HepG2 (cell line): Measurements from ENCODE around the gene GPR158. TPM values are rescaled to one million over a fixed set of nuclear protein-coding genes. Genes with fewer than 3 reads are reported as not detected.

Experiments
- ARNT2 ChIP-seq: sonication (generic); formaldehyde crosslinking; IDR thresholded peaks from 2 replicates; pipeline ENCODE4 v1.8.0; 2022; ENCODE audit warnings: mild to moderate bottlenecking, low read depth, missing genetic modification reagents, moderate library complexity
- CHCHD3 ChIP-seq: sonication (generic); formaldehyde crosslinking; IDR thresholded peaks from 2 replicates; pipeline ENCODE4 v1.8.0; 2022; ENCODE audit warnings: mild to moderate bottlenecking, missing genetic modification reagents, moderate library complexity
- IRX3 ChIP-seq: sonication (generic); formaldehyde crosslinking; IDR thresholded peaks from 2 replicates; pipeline ENCODE4 v1.8.1; 2023; ENCODE audit warnings: mild to moderate bottlenecking, low read depth, missing genetic modification reagents, borderline replicate concordance
- KDM4B ChIP-seq: sonication (generic); formaldehyde crosslinking; IDR thresholded peaks from 2 replicates; pipeline ENCODE4 v1.4.0; 2020; ENCODE audit warnings: missing genetic modification reagents
- KLF15 ChIP-seq: sonication (generic); formaldehyde crosslinking; IDR thresholded peaks from 2 replicates; pipeline ENCODE4 v1.8.1; 2023; ENCODE audit warnings: borderline replicate concordance, mild to moderate bottlenecking, inconsistent platforms, missing genetic modification reagents, mixed read lengths
- MTF1 ChIP-seq: sonication (generic); formaldehyde crosslinking; IDR thresholded peaks from 2 replicates; pipeline ENCODE4 v1.5.0; 2020; ENCODE audit warnings: missing genetic modification reagents
- MXI1 ChIP-seq: IDR thresholded peaks from 3 replicates; pipeline ENCODE4 v1.6.1; 2012; ENCODE audit warnings: low read depth, low read length, inconsistent platforms, borderline replicate concordance
- NAIF1 ChIP-seq: sonication (generic); formaldehyde crosslinking; IDR thresholded peaks from 2 replicates; pipeline ENCODE4 v1.5.0; 2020; ENCODE audit warnings: mild to moderate bottlenecking, missing genetic modification reagents, borderline replicate concordance
- NONO ChIP-seq, 2 experiments: fragments of 450-650 bp in 1 of 2; sonication (generic) in 1 of 2; formaldehyde crosslinking in 1 of 2; IDR thresholded peaks in 1 of 2; conservative IDR thresholded peaks in 1 of 2; 2 replicates each; pipeline versions ENCODE4 v1.6.1 to v1.8.0; 2017 to 2022; ENCODE audit warnings: mild to moderate bottlenecking in 1 of 2, missing genetic modification reagents in 1 of 2, moderate library complexity in 1 of 2
- SNRNP70 ChIP-seq: fragments of 200-400 bp; formaldehyde crosslinking; IDR thresholded peaks from 2 replicates; pipeline ENCODE4 v1.6.1; 2017; ENCODE audit warnings: mild to moderate bottlenecking, low read depth, low read length, moderate library complexity
- TBX2 ChIP-seq: sonication (generic); formaldehyde crosslinking; IDR thresholded peaks from 2 replicates; pipeline ENCODE4 v1.5.0; 2020; ENCODE audit warnings: missing genetic modification reagents, mild to moderate bottlenecking, borderline replicate concordance
- ZNF3 ChIP-seq: IDR thresholded peaks from 2 replicates; pipeline ENCODE4 v1.7.0; 2017; ENCODE audit warnings: inconsistent platforms
- ZNF335 ChIP-seq: sonication (generic); formaldehyde crosslinking; IDR thresholded peaks from 2 replicates; pipeline ENCODE4 v1.4.0; 2020; ENCODE audit warnings: missing genetic modification reagents
- ZNF883 ChIP-seq: sonication (generic); formaldehyde crosslinking; IDR thresholded peaks from 2 replicates; pipeline ENCODE4 v1.5.1; 2020; ENCODE audit warnings: mild to moderate bottlenecking, missing genetic modification reagents; ENCODE audit errors: not compliant biosample characterization
- polyA plus RNA-seq, 8 experiments: library from polyadenylated mRNA; depleted of rRNA in 3 of 8; stranded (reverse) in 7 of 8; unstranded in 1 of 8; fragments of >200 nt; fragmentation: Illumina TruSeq in 4 of 8; extraction: Trizol in 4 of 8; gene quantifications; 2 replicates each; pipeline versions ENCODE4 v1.2.1 to v1.2.3, GENCODE V29; 2011 to 2016; ENCODE audit warnings: low read depth in 4 of 8, missing spikeins in 1 of 8, mixed read lengths in 1 of 8; ENCODE audit not compliant: insufficient read depth in 1 of 8
- total RNA-seq, 5 experiments: library from RNA; depleted of rRNA; stranded (reverse); fragments of >200 nt; fragmentation: Illumina TruSeq; extraction: Trizol; gene quantifications; 2 replicates each; pipeline ENCODE4 v1.2.3, GENCODE V29; 2016; ENCODE audit warnings: low read depth in 1 of 5
- TF ChIP-seq, protein P1 (sequence below): sonication (generic); formaldehyde crosslinking; conservative IDR thresholded peaks from 2 replicates; pipeline ENCODE4 v1.8.0; 2022; ENCODE audit warnings: mild to moderate bottlenecking, moderate library complexity, missing genetic modification reagents
- TF ChIP-seq, protein P2 (sequence below): sonication (generic); formaldehyde crosslinking; IDR thresholded peaks from 2 replicates; pipeline ENCODE4 v1.4.0; 2020; ENCODE audit warnings: missing genetic modification reagents
- TF ChIP-seq, protein P3 (sequence below): sonication (generic); formaldehyde crosslinking; IDR thresholded peaks from 2 replicates; pipeline ENCODE4 v1.4.0; 2020; ENCODE audit warnings: missing genetic modification reagents

Gene GPR158
- total and polyA plus RNA-seq, 2 of the 13 experiments (the other 11 are each of a cell fraction or from before 2014, with no cell fraction given): not detected

DNA sequence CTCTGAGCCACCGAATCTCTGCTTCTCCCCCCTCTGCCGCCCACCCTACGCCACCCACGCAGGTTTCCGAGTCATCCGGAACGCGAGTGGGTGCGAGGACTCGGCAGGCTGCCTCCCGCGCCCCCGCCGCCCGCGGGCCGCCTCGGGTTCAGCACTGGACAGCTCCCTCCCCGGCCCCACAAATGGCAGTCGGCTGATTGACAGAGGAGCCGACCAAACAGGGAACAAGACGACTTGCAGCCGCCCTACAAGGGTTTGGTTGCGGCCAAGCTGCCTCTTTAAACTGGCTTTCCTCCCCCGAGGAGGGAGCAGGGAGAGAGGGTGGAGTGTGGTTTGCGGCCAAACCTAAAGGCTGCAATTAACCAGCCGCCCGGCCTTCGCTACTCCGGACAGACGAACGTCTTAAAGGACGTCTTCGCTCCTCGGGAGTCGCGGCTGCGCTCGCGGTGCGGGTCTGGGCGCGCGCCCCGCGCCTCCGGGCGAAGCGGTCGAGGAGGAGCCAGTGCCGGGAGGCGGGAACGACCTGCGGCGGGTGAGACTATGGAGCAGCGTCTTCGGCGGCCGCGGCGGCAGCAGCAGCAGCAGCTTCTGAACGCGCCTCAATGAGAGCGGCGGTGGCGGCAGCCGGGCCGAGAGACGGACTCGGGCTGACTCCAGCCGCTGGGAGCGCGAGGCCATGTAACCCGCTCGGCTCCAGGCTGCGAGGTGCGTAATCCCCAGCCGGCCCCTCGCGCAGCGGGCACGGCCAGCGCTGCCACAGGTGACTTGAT lies at the start of gene GPR158 (continued):
- TF ChIP-seq ARNT2 (CRISPR knock-in tag) (peak; percentile 73), IRX3 (CRISPR knock-in tag) (peak; percentile 79; the same call in 1 of the 2 replicates), MTF1 (peak; percentile 81; the same call in 1 of the 2 replicates), NAIF1 (CRISPR knock-in tag) (0 out of 2 replicates have a peak, but pooled peaks have one; percentile 33), ZNF883 (CRISPR knock-in tag) (no peak), ZNF3 (CRISPR knock-in tag) (no peak), ZNF335 (0 out of 2 replicates have a peak, but pooled peaks have one; percentile 22), MXI1 (no peak), SNRNP70 (no peak), NONO (IDR thresholded peaks at IDR 0.05) (no peak), NONO (CRISPR knock-in tag; conservative IDR thresholded peaks at IDR 0.05) (0 out of 2 replicates have a peak, but pooled peaks have one; percentile 19), KDM4B (0 out of 2 replicates have a peak, but pooled peaks have one; percentile 65), TBX2 (CRISPR knock-in tag) (peak; percentile 45; the same call in 1 of the 2 replicates), KLF15 (CRISPR knock-in tag) (peak; percentile 83; the same call in 1 of the 2 replicates), CHCHD3 (CRISPR knock-in tag) (0 out of 2 replicates have a peak, but pooled peaks have one; percentile 54)
- TF ChIP-seq, protein P1, sequence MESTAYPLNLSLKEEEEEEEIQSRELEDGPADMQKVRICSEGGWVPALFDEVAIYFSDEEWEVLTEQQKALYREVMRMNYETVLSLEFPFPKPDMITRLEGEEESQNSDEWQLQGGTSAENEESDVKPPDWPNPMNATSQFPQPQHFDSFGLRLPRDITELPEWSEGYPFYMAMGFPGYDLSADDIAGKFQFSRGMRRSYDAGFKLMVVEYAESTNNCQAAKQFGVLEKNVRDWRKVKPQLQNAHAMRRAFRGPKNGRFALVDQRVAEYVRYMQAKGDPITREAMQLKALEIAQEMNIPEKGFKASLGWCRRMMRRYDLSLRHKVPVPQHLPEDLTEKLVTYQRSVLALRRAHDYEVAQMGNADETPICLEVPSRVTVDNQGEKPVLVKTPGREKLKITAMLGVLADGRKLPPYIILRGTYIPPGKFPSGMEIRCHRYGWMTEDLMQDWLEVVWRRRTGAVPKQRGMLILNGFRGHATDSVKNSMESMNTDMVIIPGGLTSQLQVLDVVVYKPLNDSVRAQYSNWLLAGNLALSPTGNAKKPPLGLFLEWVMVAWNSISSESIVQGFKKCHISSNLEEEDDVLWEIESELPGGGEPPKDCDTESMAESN: peak; percentile 67; the same call in 1 of the 2 replicates
- TF ChIP-seq, protein P2, sequence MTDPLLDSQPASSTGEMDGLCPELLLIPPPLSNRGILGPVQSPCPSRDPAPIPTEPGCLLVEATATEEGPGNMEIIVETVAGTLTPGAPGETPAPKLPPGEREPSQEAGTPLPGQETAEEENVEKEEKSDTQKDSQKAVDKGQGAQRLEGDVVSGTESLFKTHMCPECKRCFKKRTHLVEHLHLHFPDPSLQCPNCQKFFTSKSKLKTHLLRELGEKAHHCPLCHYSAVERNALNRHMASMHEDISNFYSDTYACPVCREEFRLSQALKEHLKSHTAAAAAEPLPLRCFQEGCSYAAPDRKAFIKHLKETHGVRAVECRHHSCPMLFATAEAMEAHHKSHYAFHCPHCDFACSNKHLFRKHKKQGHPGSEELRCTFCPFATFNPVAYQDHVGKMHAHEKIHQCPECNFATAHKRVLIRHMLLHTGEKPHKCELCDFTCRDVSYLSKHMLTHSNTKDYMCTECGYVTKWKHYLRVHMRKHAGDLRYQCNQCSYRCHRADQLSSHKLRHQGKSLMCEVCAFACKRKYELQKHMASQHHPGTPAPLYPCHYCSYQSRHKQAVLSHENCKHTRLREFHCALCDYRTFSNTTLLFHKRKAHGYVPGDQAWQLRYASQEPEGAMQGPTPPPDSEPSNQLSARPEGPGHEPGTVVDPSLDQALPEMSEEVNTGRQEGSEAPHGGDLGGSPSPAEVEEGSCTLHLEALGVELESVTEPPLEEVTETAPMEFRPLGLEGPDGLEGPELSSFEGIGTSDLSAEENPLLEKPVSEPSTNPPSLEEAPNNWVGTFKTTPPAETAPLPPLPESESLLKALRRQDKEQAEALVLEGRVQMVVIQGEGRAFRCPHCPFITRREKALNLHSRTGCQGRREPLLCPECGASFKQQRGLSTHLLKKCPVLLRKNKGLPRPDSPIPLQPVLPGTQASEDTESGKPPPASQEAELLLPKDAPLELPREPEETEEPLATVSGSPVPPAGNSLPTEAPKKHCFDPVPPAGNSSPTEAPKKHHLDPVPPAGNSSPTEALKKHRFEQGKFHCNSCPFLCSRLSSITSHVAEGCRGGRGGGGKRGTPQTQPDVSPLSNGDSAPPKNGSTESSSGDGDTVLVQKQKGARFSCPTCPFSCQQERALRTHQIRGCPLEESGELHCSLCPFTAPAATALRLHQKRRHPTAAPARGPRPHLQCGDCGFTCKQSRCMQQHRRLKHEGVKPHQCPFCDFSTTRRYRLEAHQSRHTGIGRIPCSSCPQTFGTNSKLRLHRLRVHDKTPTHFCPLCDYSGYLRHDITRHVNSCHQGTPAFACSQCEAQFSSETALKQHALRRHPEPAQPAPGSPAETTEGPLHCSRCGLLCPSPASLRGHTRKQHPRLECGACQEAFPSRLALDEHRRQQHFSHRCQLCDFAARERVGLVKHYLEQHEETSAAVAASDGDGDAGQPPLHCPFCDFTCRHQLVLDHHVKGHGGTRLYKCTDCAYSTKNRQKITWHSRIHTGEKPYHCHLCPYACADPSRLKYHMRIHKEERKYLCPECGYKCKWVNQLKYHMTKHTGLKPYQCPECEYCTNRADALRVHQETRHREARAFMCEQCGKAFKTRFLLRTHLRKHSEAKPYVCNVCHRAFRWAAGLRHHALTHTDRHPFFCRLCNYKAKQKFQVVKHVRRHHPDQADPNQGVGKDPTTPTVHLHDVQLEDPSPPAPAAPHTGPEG (CRISPR knock-in tag): no peak
- TF ChIP-seq, protein P3, sequence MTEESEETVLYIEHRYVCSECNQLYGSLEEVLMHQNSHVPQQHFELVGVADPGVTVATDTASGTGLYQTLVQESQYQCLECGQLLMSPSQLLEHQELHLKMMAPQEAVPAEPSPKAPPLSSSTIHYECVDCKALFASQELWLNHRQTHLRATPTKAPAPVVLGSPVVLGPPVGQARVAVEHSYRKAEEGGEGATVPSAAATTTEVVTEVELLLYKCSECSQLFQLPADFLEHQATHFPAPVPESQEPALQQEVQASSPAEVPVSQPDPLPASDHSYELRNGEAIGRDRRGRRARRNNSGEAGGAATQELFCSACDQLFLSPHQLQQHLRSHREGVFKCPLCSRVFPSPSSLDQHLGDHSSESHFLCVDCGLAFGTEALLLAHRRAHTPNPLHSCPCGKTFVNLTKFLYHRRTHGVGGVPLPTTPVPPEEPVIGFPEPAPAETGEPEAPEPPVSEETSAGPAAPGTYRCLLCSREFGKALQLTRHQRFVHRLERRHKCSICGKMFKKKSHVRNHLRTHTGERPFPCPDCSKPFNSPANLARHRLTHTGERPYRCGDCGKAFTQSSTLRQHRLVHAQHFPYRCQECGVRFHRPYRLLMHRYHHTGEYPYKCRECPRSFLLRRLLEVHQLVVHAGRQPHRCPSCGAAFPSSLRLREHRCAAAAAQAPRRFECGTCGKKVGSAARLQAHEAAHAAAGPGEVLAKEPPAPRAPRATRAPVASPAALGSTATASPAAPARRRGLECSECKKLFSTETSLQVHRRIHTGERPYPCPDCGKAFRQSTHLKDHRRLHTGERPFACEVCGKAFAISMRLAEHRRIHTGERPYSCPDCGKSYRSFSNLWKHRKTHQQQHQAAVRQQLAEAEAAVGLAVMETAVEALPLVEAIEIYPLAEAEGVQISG: peak; percentile 63
